VCaP (cell line): ENCODE results near the gene MT1X.

ENCODE experiments used
- H3K27ac ChIP-seq: fragments of 450-650 bp; 2 replicates; pipeline ENCODE4 v1.5.1; 2017
- CTCF ChIP-seq: fragments of 450-650 bp; conservative IDR thresholded peaks from 2 replicates; pipeline ENCODE4 v1.5.1; 2017; ENCODE audit warnings: mild to moderate bottlenecking, moderate library complexity

The MT1X gene

GRCh38 chr16:56684256-56684925 lies 2.1 kb downstream of the MT1X start:
- TF ChIP-seq CTCF, result no peak
- no peak overlapping the region for H3K27ac ChIP-seq

DNA sequence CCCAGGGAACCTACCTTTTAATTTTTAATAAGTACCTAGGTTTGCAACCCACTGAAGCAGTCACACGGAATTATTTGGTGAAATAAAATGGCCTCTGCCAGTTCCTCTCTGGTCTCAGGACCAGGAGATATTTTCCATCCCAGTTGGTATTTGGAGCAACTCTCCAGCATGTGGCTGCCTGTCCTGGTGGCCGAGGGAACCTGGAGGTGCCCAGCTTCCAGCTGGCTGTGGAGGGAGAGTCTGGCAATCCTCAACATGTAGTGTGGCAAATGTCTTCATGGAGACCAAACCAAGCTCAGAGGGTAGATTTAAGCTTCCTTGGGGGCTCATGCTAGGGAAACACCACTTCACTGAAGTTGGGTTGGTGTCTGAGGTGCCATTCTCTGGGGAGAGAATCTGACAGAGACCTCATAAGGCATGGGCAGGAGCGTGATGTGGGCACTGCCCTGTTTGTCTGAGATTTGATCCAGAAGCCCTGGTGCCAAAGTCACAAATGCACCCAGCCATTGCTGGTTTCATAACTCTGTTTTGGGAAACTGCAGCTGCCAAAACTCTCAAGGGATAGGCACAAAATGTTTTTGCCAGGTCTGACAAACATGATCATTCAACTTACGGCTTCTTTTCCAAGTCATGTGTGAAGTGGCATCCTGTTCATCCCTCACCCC lies 2.8 kb downstream of the MT1X start:
- H3K27ac ChIP-seq, result no peak overlapping the region
- no peak for TF ChIP-seq CTCF

DNA sequence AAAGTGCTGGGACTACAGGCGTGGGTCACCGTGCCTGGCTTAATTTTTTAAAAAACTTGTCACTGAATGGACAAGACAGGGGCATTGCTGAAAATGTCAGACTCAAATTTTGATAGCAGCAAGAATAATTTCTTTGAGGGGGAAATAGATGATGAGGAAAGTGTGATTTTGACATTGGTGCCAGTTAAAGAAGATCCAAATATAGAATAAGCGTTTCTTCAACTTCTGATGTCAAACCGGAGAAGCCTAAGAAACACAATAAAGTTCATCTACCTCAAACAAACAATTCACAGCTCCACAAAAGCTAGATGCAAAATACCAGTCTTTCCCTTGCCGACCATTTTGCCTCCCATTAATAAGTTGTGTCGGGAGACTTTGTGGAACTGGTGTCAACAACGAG lies 4.5 kb downstream of the MT1X start:
- no peak overlapping the region for H3K27ac ChIP-seq
- no peak for TF ChIP-seq CTCF

DNA sequence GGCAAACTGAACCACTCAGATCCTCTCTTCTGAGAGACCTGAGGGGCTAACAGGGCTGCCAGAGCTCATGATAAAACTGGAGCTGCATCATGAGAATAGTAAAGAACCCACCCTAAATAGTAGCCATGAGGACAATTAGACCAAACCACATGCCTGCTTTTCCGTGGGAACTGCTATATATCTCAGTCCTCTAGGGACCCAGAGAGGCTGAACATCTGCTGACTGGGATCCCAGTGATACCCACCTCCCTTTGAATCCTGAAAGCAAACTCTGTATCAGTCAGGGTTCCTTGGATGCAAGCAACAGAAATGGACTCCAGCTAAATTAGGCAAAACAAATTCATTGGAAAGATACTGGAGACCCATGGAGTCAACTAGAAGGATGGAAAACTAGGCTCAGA lies 6.5 kb downstream of the MT1X start:
- H3K27ac ChIP-seq, result no peak overlapping the region
- TF ChIP-seq CTCF, result no peak

GRCh38 chr16:56689171-56689570 lies 6.9 kb downstream of the MT1X start:
- TF ChIP-seq CTCF, result no peak
- H3K27ac ChIP-seq, result no peak overlapping the region

GRCh38 chr16:56690420-56691122 lies 8.3 kb downstream of the MT1X start:
- H3K27ac ChIP-seq, result no peak overlapping the region
- no peak for TF ChIP-seq CTCF

DNA sequence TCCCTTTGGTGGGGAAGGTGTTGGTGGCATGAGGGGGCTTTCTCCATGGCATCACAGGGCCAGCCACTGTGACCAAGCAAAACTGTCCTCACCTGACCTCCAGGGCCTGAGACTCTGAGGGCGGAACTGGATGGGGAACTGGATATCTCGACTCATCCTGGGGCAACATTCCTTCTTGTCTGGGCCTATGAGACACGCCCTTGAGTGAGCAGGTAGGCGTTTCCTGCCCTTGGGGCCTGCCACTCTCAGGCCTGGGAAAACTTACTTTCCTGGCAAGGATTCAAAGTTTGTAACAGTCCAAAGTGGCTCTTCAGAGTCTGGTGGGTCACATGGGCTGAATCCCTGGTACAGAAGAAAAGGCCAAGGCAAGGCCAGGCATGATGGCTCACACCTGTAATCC lies 9.6 kb downstream of the MT1X start:
- no peak for TF ChIP-seq CTCF
- H3K27ac ChIP-seq, result no peak overlapping the region
